Thoracic aorta (tissue), 2 donors: ENCODE results near the gene GPC6. TPM values are rescaled to one million over a fixed set of nuclear protein-coding genes. Genes with fewer than 3 reads are reported as not detected.

Experiments used
- ATAC-seq: fragments of 150-250 bp; one replicate; pipeline ENCODE4 v1.8.0; 2017; ENCODE audit warnings: low read depth; ENCODE audit not compliant: insufficient number of reproducible peaks, low FRiP score
- DNase-seq: peaks from one replicate; pipeline ENCODE4 v3.0.0-alpha.2; 2020; ENCODE audit warnings: low spot score
- H3K27ac ChIP-seq, 2 donors: fragments of 200-600 bp; sonication (generic); 1 replicate in 1 of 2; 2 replicates in 1 of 2; pipeline ENCODE4 v1.5.1; 2016; ENCODE audit warnings: mild to moderate bottlenecking in 2 of 2, moderate library complexity in 2 of 2
- H3K27me3 ChIP-seq: fragments of 200-600 bp; sonication (generic); replicated peaks from 2 replicates; pipeline ENCODE4 v1.6.0; 2016; ENCODE audit warnings: mild to moderate bottlenecking; ENCODE audit not compliant: insufficient read depth
- H3K36me3 ChIP-seq: fragments of 200-600 bp; sonication (generic); one replicate; pipeline ENCODE4 v1.5.1; 2016
- H3K4me1 ChIP-seq, 2 donors: fragments of 200-600 bp; sonication (generic); 1 replicate in 1 of 2; 2 replicates in 1 of 2; pipeline versions ENCODE4 v1.5.1 to v1.6.0; 2016; ENCODE audit warnings: low read depth in 2 of 2, mild to moderate bottlenecking in 1 of 2; ENCODE audit not compliant: control insufficient read depth in 1 of 2
- H3K4me3 ChIP-seq: fragments of 200-600 bp; sonication (generic); 2 replicates; pipeline ENCODE4 v1.5.1; 2016; ENCODE audit warnings: mild to moderate bottlenecking
- H3K9me3 ChIP-seq: fragments of 200-600 bp; sonication (generic); 2 replicates; pipeline ENCODE4 v1.5.1; 2016
- total RNA-seq, 2 donors: library from RNA; depleted of rRNA; stranded (reverse); fragments of >200 nt; gene quantifications; one replicate each; pipeline versions ENCODE4 v1.1.0 to v1.2.3, GENCODE V29; 2016
- TF ChIP-seq, protein P1 (sequence below): fragments of 200-600 bp; sonication (generic); IDR thresholded peaks from one replicate; pipeline ENCODE4 v1.5.1; 2019; ENCODE audit warnings: antibody characterized with exemption

The GPC6 gene
- total RNA-seq, 2 donors from 2014 or later: 34.9 to 56.4 TPM

DNA sequence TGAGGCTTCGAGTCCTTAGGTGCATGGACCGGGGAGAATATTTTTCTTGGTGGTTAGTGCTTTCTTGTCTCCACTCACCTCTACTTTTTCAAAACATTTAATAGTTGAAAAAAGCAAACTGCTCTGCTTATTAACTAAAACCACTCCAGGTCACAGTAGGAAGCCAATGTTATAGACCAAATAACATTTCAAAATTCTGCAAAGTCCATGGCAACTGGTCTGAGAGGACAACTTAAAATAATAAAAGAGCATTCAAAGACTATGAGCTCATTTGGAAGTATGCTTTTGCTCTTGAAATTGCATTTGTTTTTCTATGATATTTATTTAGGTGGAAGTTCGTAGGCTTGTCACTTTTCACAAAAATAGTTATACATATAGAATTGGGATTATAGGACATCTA lies 769.9 kb downstream of the GPC6 start:
- H3K4me1 ChIP-seq: peaks cover 0 to 4% of the 10 kb centered on the region in 2 donors
- TF ChIP-seq, protein P1, sequence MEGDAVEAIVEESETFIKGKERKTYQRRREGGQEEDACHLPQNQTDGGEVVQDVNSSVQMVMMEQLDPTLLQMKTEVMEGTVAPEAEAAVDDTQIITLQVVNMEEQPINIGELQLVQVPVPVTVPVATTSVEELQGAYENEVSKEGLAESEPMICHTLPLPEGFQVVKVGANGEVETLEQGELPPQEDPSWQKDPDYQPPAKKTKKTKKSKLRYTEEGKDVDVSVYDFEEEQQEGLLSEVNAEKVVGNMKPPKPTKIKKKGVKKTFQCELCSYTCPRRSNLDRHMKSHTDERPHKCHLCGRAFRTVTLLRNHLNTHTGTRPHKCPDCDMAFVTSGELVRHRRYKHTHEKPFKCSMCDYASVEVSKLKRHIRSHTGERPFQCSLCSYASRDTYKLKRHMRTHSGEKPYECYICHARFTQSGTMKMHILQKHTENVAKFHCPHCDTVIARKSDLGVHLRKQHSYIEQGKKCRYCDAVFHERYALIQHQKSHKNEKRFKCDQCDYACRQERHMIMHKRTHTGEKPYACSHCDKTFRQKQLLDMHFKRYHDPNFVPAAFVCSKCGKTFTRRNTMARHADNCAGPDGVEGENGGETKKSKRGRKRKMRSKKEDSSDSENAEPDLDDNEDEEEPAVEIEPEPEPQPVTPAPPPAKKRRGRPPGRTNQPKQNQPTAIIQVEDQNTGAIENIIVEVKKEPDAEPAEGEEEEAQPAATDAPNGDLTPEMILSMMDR: no peak
- H3K9me3 ChIP-seq: peaks cover 3% of the 10 kb centered on the region
- no peaks in the 10 kb centered on the region for H3K36me3 ChIP-seq
- ATAC-seq (no peak), DNase-seq (no peak)
- no peak overlapping the region for H3K27ac ChIP-seq
- no peaks in the 10 kb centered on the region for H3K27me3 ChIP-seq
- H3K4me3 ChIP-seq: no peak overlapping the region

DNA sequence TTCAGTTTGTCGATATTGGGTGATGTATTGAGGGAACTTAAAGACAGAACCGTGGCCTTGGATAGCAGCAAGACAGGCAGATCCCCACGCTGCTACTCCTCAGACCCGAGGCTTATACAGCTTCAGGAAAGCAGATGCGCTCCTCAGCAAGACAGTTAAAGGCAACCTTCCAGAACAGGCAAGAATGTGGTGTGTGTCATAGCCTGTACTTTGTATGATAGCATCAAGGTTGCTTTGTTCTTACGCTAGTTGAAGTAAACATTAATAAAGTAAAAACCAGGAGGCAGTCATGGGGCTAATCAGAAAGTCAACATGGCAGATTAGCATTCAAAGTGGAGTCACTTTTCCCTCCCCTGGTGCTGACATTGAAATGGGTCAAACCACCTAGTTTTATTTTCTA lies 779.7 kb downstream of the GPC6 start:
- no peaks in the 10 kb centered on the region for H3K27me3 ChIP-seq
- H3K36me3 ChIP-seq: no peaks in the 10 kb centered on the region
- ATAC-seq: no peak
- H3K4me3 ChIP-seq: no peak overlapping the region
- no peak overlapping the region for H3K27ac ChIP-seq
- no peak for DNase-seq
- H3K9me3 ChIP-seq: no peaks in the 10 kb centered on the region
- H3K4me1 ChIP-seq: peaks cover 5 to 24% of the 10 kb centered on the region in 2 donors
- TF ChIP-seq, protein P1: no peak

DNA sequence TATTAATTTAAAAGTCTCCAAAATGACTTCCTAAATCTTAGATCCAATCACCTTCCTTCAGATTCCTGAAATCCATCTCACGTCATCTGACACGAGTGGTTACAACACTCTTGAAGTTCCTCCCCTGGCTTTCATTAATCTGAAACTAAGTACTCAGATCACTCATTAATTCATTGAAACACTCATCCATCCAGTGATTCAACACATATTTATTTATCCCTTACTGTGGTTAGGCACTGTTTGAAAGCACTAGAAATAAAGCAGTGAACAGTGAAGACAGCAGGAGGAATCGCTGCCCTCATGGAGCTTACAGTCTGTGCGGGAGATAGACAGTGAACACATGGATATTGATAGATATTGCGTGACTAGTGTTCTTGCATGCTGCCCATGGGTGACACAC lies 780.5 kb downstream of the GPC6 start:
- ATAC-seq: no peak
- no peaks in the 10 kb centered on the region for H3K36me3 ChIP-seq
- DNase-seq: no peak
- no peak overlapping the region for H3K27ac ChIP-seq
- no peaks in the 10 kb centered on the region for H3K9me3 ChIP-seq
- TF ChIP-seq, protein P1: no peak
- H3K4me1 ChIP-seq: peaks cover 12 to 31% of the 10 kb centered on the region in 2 donors
- H3K4me3 ChIP-seq: no peak overlapping the region
- H3K27me3 ChIP-seq: no peaks in the 10 kb centered on the region

DNA sequence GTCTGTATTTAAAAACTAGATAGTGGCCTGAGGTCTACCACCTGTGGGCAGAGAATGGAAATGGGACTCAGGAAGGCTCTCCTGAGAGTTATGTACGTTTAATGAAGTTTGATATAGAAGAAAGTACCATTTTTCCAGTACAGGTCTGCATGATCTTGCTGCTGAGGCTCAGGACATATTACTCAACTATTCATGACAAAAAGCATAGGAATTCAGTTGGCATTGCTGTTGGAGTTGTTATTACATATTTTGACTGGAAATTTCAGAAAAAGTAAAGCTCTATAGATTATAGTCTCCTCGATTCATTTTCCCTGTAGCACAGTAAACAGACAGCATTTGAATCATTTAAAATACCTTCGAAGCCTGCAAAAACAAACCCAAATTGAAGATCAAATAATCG lies 783.1 kb downstream of the GPC6 start:
- ATAC-seq: no peak
- H3K4me1 ChIP-seq: peaks cover 13 to 40% of the 10 kb centered on the region in 2 donors
- no peaks in the 10 kb centered on the region for H3K27me3 ChIP-seq
- H3K27ac ChIP-seq: no peak overlapping the region
- no peaks in the 10 kb centered on the region for H3K36me3 ChIP-seq
- TF ChIP-seq, protein P1: no peak
- H3K9me3 ChIP-seq: no peaks in the 10 kb centered on the region
- DNase-seq: no peak
- H3K4me3 ChIP-seq: no peak overlapping the region

DNA sequence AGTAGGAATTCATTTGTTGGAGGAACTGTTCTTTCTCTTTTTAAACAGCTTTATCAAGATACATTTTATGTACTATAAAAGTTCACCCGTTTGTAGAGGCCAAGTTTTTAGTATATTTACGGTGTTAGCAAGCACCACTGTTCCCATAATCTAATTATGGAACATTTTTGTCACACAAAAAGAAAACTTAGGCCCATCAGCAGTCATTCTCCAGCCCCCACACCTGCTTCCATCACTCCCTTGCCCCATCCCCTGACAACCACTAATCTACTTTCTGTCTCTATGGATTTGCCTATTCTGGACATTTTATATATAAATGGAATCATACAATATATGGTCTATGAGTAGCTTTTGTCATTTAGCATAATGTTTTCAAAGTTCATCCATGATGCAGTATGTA lies 787.9 kb downstream of the GPC6 start:
- DNase-seq (no peak), ATAC-seq (no peak)
- H3K27me3 ChIP-seq: no peaks in the 10 kb centered on the region
- H3K4me1 ChIP-seq: peaks cover 13 to 32% of the 10 kb centered on the region in 2 donors
- H3K36me3 ChIP-seq: no peaks in the 10 kb centered on the region
- H3K27ac ChIP-seq: no peak overlapping the region
- H3K9me3 ChIP-seq: no peaks in the 10 kb centered on the region
- TF ChIP-seq, protein P1: no peak
- no peak overlapping the region for H3K4me3 ChIP-seq
